Esophagus squamous epithelium (tissue), 4 donors: Measurements from ENCODE around the gene PAK2.

ENCODE experiments used
- CTCF ChIP-seq, 6 experiments: fragments of 450-650 bp in 4 of 6; fragments of 200-600 bp in 2 of 6; sonication (generic) in 2 of 6; IDR thresholded peaks; one replicate each; pipeline ENCODE4 v1.5.1; 2016 to 2019; ENCODE audit warnings: antibody characterized with exemption in 6 of 6, mild to moderate bottlenecking in 4 of 6, moderate library complexity in 4 of 6
- POLR2A ChIP-seq, 4 donors: fragments of 450-650 bp; IDR thresholded peaks; one replicate each; pipeline ENCODE4 v1.6.1; 2017; ENCODE audit warnings: antibody characterized with exemption in 4 of 4, mild to moderate bottlenecking in 4 of 4, moderate library complexity in 3 of 4

DNA sequence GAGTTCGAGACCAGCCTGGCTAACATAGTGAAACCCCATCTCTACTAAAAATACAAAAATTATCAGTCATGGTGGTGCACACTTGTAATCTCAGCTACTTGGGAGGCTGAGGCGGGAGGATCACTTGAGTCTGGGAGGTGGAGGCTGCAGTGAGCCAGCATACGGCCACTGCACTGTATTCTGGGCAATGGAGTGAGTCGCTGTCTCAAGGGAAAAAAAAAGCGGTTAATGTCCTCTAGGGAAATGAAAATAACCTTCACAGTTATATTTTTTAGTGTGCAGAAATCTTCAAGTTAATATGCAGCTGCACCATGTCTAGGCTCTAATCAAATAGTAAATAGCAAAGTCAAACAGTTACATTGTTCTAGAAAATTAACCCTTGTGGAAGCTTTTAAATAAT, 42.4 kb upstream of the PAK2 start:
- no peak for TF ChIP-seq CTCF (IDR thresholded peaks at IDR 0.05)
- TF ChIP-seq POLR2A (IDR thresholded peaks at IDR 0.05): no peak
